HUES6 (cell line): ENCODE data around the gene GNAO1.

Experiments used
- H3K27ac ChIP-seq: 2 replicates; pipeline ENCODE4 v1.7.0; 2013; ENCODE audit warnings: low read depth, mild to moderate bottlenecking, low read length, inconsistent platforms
- H3K27me3 ChIP-seq: 2 replicates; pipeline ENCODE4 v1.6.1; 2013; ENCODE audit warnings: low read length; ENCODE audit not compliant: control insufficient read depth, insufficient read depth
- H3K36me3 ChIP-seq: 2 replicates; pipeline ENCODE4 v1.6.1; 2013; ENCODE audit warnings: low read length; ENCODE audit not compliant: control insufficient read depth, insufficient read depth
- H3K4me1 ChIP-seq: 2 replicates; pipeline ENCODE4 v1.6.1; 2013; ENCODE audit warnings: low read length; ENCODE audit not compliant: control insufficient read depth, insufficient read depth
- H3K4me3 ChIP-seq: 2 replicates; pipeline ENCODE4 v1.5.1; 2013; ENCODE audit warnings: low read depth, low read length
- H3K9ac ChIP-seq: one replicate; pipeline ENCODE4 v1.6.1; 2013; ENCODE audit warnings: mild to moderate bottlenecking, low read length
- H3K9me3 ChIP-seq: 2 replicates; pipeline ENCODE4 v1.6.1; 2013; ENCODE audit warnings: low read depth, low read length; ENCODE audit not compliant: control insufficient read depth, insufficient read depth

GNAO1 gene

DNA sequence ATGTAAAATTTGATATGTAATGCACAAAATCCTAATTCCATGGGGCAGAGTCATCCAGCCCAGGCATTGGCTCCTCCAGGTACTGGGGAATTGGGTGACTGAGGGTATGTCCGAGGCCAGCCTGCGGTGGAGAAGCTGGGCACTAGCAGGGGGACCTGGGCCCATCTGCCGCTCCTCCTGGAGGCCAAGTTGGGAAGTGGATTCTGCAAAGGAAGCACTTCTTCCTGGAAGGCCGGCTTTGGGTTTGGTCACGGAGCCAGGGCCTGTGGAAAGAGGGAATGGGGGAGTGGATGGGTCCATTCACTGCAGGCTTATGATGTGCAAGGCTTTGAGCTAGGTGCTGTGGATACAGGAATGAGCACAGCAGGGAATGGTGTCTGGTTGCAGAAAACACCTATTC lies 85.8 kb downstream of the GNAO1 start:
- Histone ChIP-seq H3K4me3 (no peak overlapping the region), H3K9me3 (peaks cover 15% of the 10 kb centered on the region), H3K36me3 (no peaks in the 10 kb centered on the region), H3K27ac (no peak overlapping the region), H3K27me3 (no peaks in the 10 kb centered on the region), H3K4me1 (peaks cover 38% of the 10 kb centered on the region), H3K9ac (no peak overlapping the region)

GRCh38 chr16:56278196-56278855 lies 87.0 kb downstream of the GNAO1 start:
- no peak overlapping the region for H3K27ac ChIP-seq

GRCh38 chr16:56279132-56279531 lies 87.8 kb downstream of the GNAO1 start:
- Histone ChIP-seq H3K27ac (no peak overlapping the region), H3K36me3 (no peaks in the 10 kb centered on the region), H3K27me3 (no peaks in the 10 kb centered on the region), H3K9ac (no peak overlapping the region), H3K4me1 (peaks cover 49% of the 10 kb centered on the region), H3K9me3 (peaks cover 5% of the 10 kb centered on the region), H3K4me3 (no peak overlapping the region)

More at GRCh38 chr16:56278196-56278855, 87.0 kb downstream of the GNAO1 start:
- Histone ChIP-seq H3K4me1 (peaks cover 49% of the 10 kb centered on the region), H3K27me3 (no peaks in the 10 kb centered on the region), H3K4me3 (no peak overlapping the region), H3K9ac (no peak overlapping the region), H3K36me3 (no peaks in the 10 kb centered on the region), H3K9me3 (peaks cover 11% of the 10 kb centered on the region)

GRCh38 chr16:56279914-56280313 lies 88.6 kb downstream of the GNAO1 start:
- H3K36me3 ChIP-seq: no peaks in the 10 kb centered on the region
- peaks cover 53% of the 10 kb centered on the region for H3K4me1 ChIP-seq
- H3K9ac ChIP-seq: no peak overlapping the region
- H3K27me3 ChIP-seq: no peaks in the 10 kb centered on the region
- H3K27ac ChIP-seq: no peak overlapping the region
- H3K9me3 ChIP-seq: no peaks in the 10 kb centered on the region
- no peak overlapping the region for H3K4me3 ChIP-seq

DNA sequence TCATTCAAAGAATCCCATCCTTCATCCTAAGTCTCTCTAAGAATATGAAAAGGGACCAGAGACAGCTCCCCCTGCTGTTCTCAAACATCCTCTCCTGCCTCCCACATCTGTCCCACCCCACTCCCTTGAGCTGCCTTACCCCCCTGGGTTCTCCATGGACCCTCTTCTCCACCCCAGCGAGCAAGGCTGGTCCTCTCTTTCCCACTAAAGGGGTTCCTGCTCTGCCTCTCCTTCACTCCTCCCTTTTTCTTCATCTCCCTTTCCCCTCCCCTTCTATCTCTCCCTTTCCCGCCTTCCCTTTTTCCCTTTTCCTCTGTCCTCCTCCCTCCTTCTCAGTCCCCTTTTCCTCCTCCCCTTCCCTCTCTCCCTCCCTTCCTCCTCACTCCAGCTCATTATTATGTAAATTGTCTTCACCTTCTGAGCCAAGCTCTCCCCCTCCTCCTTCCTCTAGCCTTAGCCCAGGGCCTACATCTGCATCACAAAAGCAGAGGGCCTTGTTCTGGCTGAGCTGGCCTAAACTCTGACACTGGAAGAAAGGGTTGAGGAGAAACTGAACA lies 90.0 kb downstream of the GNAO1 start:
- Histone ChIP-seq H3K27me3 (no peaks in the 10 kb centered on the region), H3K27ac (no peak overlapping the region), H3K9ac (no peak overlapping the region), H3K4me1 (peaks cover 54% of the 10 kb centered on the region), H3K36me3 (no peaks in the 10 kb centered on the region), H3K9me3 (no peaks in the 10 kb centered on the region), H3K4me3 (peak overlapping the region; percentile 44)

- H3K36me3 ChIP-seq: no peaks in the 10 kb centered on the region
- no peak overlapping the region for H3K9ac ChIP-seq
- H3K27me3 ChIP-seq: no peaks in the 10 kb centered on the region
- 0 out of 2 replicates have a peak overlapping the region, but pooled peaks have one; percentile 7 for H3K27ac ChIP-seq
- peaks cover 44% of the 10 kb centered on the region for H3K4me1 ChIP-seq
- H3K4me3 ChIP-seq: no peak overlapping the region
- H3K9me3 ChIP-seq: no peaks in the 10 kb centered on the region
Observed at GRCh38 chr16:56282451-56282850, 91.2 kb downstream of the GNAO1 start.

- Histone ChIP-seq H3K27ac (no peak overlapping the region), H3K4me3 (no peak overlapping the region), H3K4me1 (peaks cover 42% of the 10 kb centered on the region), H3K36me3 (no peaks in the 10 kb centered on the region), H3K9ac (no peak overlapping the region), H3K9me3 (no peaks in the 10 kb centered on the region), H3K27me3 (no peaks in the 10 kb centered on the region)
Observed at GRCh38 chr16:56284521-56284920, 93.2 kb downstream of the GNAO1 start.

DNA sequence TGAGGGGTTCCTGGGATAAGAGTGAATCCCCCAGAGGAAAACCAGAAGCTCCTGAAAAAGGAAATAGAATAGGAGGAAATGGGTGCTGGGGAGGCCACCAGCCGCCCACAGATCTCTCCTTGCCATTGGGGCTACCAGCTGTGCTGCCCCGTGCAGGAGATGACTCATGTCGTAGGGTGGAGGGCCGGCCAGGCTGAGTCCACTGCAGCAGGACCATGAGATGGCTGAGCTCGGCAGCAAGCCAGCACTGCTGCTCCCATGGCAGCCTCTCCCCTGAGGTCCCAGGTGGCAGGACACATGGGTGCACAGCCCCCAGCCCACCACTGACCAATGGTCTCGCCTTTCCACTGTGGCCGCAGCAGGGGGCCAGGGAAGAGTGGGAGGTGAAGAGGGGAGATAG lies 95.5 kb downstream of the GNAO1 start:
- H3K4me1 ChIP-seq: peaks cover 47% of the 10 kb centered on the region
- H3K27ac ChIP-seq: no peak overlapping the region
- no peak overlapping the region for H3K4me3 ChIP-seq
- H3K9ac ChIP-seq: no peak overlapping the region
- no peaks in the 10 kb centered on the region for H3K36me3 ChIP-seq
- no peaks in the 10 kb centered on the region for H3K9me3 ChIP-seq
- H3K27me3 ChIP-seq: no peaks in the 10 kb centered on the region

GRCh38 chr16:56288019-56288418 lies 96.7 kb downstream of the GNAO1 start:
- H3K27me3 ChIP-seq: no peaks in the 10 kb centered on the region
- no peaks in the 10 kb centered on the region for H3K9me3 ChIP-seq
- peaks cover 36% of the 10 kb centered on the region for H3K4me1 ChIP-seq
- no peak overlapping the region for H3K9ac ChIP-seq
- no peaks in the 10 kb centered on the region for H3K36me3 ChIP-seq
- no peak overlapping the region for H3K4me3 ChIP-seq
- no peak overlapping the region for H3K27ac ChIP-seq

GRCh38 chr16:56289416-56289815 lies 98.1 kb downstream of the GNAO1 start:
- Histone ChIP-seq H3K4me3 (no peak overlapping the region), H3K9me3 (no peaks in the 10 kb centered on the region), H3K36me3 (no peaks in the 10 kb centered on the region), H3K9ac (no peak overlapping the region), H3K4me1 (peaks cover 33% of the 10 kb centered on the region), H3K27me3 (no peaks in the 10 kb centered on the region), H3K27ac (no peak overlapping the region)

- no peak overlapping the region for H3K4me3 ChIP-seq
- no peak overlapping the region for H3K9ac ChIP-seq
- H3K9me3 ChIP-seq: no peaks in the 10 kb centered on the region
- H3K36me3 ChIP-seq: no peaks in the 10 kb centered on the region
- no peaks in the 10 kb centered on the region for H3K27me3 ChIP-seq
- peaks cover 30% of the 10 kb centered on the region for H3K4me1 ChIP-seq
- H3K27ac ChIP-seq: no peak overlapping the region
Observed at GRCh38 chr16:56289862-56290261, 98.6 kb downstream of the GNAO1 start.
